HepG2 (cell line): ENCODE measurements around the gene ABTB2.

Experiments used
- CC2D1A ChIP-seq: sonication (generic); formaldehyde crosslinking; IDR thresholded peaks from 2 replicates; pipeline ENCODE4 v1.8.1; 2023; ENCODE audit warnings: mild to moderate bottlenecking, missing genetic modification reagents
- FOSL2 ChIP-seq: sonication (generic); formaldehyde crosslinking; IDR thresholded peaks from 2 replicates; pipeline ENCODE4 v1.4.0; 2020; ENCODE audit warnings: missing genetic modification reagents
- KLF9 ChIP-seq: IDR thresholded peaks from 2 replicates; pipeline ENCODE4 v1.6.1; 2016; ENCODE audit warnings: low read depth
- NFE2 ChIP-seq: sonication (generic); formaldehyde crosslinking; IDR thresholded peaks from 2 replicates; pipeline ENCODE4 v1.4.0; 2020; ENCODE audit warnings: missing genetic modification reagents
- SP2 ChIP-seq: sonication (generic); formaldehyde crosslinking; IDR thresholded peaks from 2 replicates; pipeline ENCODE4 v1.5.1; 2020; ENCODE audit warnings: mild to moderate bottlenecking, missing genetic modification reagents
- SRSF9 ChIP-seq: fragments of 200-400 bp; formaldehyde crosslinking; IDR thresholded peaks from 2 replicates; pipeline ENCODE4 v1.6.1; 2018; ENCODE audit warnings: borderline replicate concordance, mild to moderate bottlenecking, low read depth, low read length; ENCODE audit not compliant: insufficient read depth, poor library complexity, severe bottlenecking
- XBP1 ChIP-seq: sonication (generic); formaldehyde crosslinking; IDR thresholded peaks from 2 replicates; pipeline ENCODE4 v1.5.0; 2020; ENCODE audit warnings: missing genetic modification reagents
- ZNF224 ChIP-seq: sonication (generic); formaldehyde crosslinking; IDR thresholded peaks from 2 replicates; pipeline ENCODE4 v1.5.0; 2020; ENCODE audit warnings: mild to moderate bottlenecking, missing genetic modification reagents
- TF ChIP-seq, protein P1 (sequence below): sonication (generic); formaldehyde crosslinking; IDR thresholded peaks from 2 replicates; pipeline ENCODE4 v1.5.0; 2020; ENCODE audit warnings: mild to moderate bottlenecking, missing genetic modification reagents, moderate library complexity
- TF ChIP-seq, protein P2 (sequence below): sonication (generic); formaldehyde crosslinking; IDR thresholded peaks from 2 replicates; pipeline ENCODE4 v1.4.0; 2020; ENCODE audit warnings: missing genetic modification reagents
- TF ChIP-seq, protein P3 (sequence below): sonication (generic); formaldehyde crosslinking; IDR thresholded peaks from 2 replicates; pipeline ENCODE4 v1.9.0; 2021; ENCODE audit warnings: missing genetic modification reagents, mild to moderate bottlenecking, borderline replicate concordance
- TF ChIP-seq, protein P4 (sequence below): sonication (generic); formaldehyde crosslinking; IDR thresholded peaks from 2 replicates; pipeline ENCODE4 v1.8.0; 2022; ENCODE audit warnings: mild to moderate bottlenecking, missing genetic modification reagents, moderate library complexity
- TF ChIP-seq, protein P5 (sequence below): IDR thresholded peaks from 2 replicates; pipeline ENCODE4 v1.6.1; 2012; ENCODE audit warnings: inconsistent platforms

DNA sequence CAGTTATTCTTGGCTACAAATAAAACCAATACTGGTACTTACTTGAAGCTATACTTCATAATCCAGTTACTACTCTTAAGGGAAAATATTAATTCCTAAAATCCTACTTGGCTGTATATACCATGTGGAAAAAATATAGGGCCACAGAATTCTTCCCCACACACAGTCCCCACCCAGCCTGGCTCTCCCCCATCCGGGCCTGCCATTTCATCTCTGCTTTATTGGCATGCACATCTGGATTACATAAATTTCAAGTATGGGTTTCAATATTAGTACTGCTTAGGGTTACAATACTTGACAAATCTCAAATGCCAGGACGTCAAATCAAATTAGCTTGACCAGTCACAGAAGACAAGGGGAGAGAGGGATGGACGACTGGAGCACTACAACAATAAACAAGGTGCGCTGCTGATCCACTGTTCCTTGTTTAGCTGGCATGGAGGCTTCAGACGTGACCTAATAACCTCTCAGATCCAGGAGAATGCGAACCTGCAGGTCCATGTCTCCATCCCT lies 81.4 kb downstream of the ABTB2 start:
- no peak for TF ChIP-seq CC2D1A (CRISPR knock-in tag)
- TF ChIP-seq SP2 (CRISPR knock-in tag): no peak
- TF ChIP-seq, protein P1, sequence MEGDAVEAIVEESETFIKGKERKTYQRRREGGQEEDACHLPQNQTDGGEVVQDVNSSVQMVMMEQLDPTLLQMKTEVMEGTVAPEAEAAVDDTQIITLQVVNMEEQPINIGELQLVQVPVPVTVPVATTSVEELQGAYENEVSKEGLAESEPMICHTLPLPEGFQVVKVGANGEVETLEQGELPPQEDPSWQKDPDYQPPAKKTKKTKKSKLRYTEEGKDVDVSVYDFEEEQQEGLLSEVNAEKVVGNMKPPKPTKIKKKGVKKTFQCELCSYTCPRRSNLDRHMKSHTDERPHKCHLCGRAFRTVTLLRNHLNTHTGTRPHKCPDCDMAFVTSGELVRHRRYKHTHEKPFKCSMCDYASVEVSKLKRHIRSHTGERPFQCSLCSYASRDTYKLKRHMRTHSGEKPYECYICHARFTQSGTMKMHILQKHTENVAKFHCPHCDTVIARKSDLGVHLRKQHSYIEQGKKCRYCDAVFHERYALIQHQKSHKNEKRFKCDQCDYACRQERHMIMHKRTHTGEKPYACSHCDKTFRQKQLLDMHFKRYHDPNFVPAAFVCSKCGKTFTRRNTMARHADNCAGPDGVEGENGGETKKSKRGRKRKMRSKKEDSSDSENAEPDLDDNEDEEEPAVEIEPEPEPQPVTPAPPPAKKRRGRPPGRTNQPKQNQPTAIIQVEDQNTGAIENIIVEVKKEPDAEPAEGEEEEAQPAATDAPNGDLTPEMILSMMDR (CRISPR knock-in tag): no peak
- TF ChIP-seq KLF9 (CRISPR knock-in tag): no peak
- TF ChIP-seq FOSL2 (CRISPR knock-in tag): no peak
- no peak for TF ChIP-seq SRSF9
- TF ChIP-seq, protein P2, sequence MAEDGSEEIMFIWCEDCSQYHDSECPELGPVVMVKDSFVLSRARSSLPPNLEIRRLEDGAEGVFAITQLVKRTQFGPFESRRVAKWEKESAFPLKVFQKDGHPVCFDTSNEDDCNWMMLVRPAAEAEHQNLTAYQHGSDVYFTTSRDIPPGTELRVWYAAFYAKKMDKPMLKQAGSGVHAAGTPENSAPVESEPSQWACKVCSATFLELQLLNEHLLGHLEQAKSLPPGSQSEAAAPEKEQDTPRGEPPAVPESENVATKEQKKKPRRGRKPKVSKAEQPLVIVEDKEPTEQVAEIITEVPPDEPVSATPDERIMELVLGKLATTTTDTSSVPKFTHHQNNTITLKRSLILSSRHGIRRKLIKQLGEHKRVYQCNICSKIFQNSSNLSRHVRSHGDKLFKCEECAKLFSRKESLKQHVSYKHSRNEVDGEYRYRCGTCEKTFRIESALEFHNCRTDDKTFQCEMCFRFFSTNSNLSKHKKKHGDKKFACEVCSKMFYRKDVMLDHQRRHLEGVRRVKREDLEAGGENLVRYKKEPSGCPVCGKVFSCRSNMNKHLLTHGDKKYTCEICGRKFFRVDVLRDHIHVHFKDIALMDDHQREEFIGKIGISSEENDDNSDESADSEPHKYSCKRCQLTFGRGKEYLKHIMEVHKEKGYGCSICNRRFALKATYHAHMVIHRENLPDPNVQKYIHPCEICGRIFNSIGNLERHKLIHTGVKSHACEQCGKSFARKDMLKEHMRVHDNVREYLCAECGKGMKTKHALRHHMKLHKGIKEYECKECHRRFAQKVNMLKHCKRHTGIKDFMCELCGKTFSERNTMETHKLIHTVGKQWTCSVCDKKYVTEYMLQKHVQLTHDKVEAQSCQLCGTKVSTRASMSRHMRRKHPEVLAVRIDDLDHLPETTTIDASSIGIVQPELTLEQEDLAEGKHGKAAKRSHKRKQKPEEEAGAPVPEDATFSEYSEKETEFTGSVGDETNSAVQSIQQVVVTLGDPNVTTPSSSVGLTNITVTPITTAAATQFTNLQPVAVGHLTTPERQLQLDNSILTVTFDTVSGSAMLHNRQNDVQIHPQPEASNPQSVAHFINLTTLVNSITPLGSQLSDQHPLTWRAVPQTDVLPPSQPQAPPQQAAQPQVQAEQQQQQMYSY (CRISPR knock-in tag): no peak
- TF ChIP-seq ZNF224 (CRISPR knock-in tag): no peak
- TF ChIP-seq, protein P3, sequence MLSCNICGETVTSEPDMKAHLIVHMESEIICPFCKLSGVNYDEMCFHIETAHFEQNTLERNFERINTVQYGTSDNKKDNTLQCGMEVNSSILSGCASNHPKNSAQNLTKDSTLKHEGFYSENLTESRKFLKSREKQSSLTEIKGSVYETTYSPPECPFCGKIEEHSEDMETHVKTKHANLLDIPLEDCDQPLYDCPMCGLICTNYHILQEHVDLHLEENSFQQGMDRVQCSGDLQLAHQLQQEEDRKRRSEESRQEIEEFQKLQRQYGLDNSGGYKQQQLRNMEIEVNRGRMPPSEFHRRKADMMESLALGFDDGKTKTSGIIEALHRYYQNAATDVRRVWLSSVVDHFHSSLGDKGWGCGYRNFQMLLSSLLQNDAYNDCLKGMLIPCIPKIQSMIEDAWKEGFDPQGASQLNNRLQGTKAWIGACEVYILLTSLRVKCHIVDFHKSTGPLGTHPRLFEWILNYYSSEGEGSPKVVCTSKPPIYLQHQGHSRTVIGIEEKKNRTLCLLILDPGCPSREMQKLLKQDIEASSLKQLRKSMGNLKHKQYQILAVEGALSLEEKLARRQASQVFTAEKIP: no peak
- no peak for TF ChIP-seq NFE2 (CRISPR knock-in tag)
- TF ChIP-seq, protein P4, sequence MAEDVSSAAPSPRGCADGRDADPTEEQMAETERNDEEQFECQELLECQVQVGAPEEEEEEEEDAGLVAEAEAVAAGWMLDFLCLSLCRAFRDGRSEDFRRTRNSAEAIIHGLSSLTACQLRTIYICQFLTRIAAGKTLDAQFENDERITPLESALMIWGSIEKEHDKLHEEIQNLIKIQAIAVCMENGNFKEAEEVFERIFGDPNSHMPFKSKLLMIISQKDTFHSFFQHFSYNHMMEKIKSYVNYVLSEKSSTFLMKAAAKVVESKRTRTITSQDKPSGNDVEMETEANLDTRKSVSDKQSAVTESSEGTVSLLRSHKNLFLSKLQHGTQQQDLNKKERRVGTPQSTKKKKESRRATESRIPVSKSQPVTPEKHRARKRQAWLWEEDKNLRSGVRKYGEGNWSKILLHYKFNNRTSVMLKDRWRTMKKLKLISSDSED (CRISPR knock-in tag): no peak
- TF ChIP-seq XBP1 (CRISPR knock-in tag): no peak
- TF ChIP-seq, protein P5, sequence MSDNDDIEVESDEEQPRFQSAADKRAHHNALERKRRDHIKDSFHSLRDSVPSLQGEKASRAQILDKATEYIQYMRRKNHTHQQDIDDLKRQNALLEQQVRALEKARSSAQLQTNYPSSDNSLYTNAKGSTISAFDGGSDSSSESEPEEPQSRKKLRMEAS: no peak
